GM23248 (cell line): ENCODE data around the gene ESPNL. TPM values are rescaled to one million over a fixed set of nuclear protein-coding genes. Genes with fewer than 3 reads are reported as not detected.

Experiments
- DNase-seq: peaks from one replicate; pipeline ENCODE4 v3.0.0-alpha.2; 2015
- H2AFZ ChIP-seq: fragments of 200-600 bp; sonication (generic); 2 replicates; pipeline ENCODE4 v1.6.1; 2016; ENCODE audit warnings: antibody characterized with exemption
- H3F3A ChIP-seq: fragments of 200-600 bp; sonication (generic); 2 replicates; pipeline ENCODE4 v1.6.1; 2016; ENCODE audit warnings: mild to moderate bottlenecking, antibody characterized with exemption, mixed run types; ENCODE audit not compliant: insufficient read depth
- H3K27ac ChIP-seq: fragments of 200-600 bp; sonication (generic); 2 replicates; pipeline ENCODE4 v1.5.1; 2016; ENCODE audit warnings: mild to moderate bottlenecking
- H3K27me3 ChIP-seq: fragments of 200-600 bp; sonication (generic); replicated peaks from 2 replicates; pipeline ENCODE4 v1.6.1; 2016; ENCODE audit warnings: mild to moderate bottlenecking; ENCODE audit not compliant: insufficient read depth
- H3K36me3 ChIP-seq: fragments of 200-600 bp; sonication (generic); 2 replicates; pipeline ENCODE4 v1.6.1; 2016; ENCODE audit warnings: low read depth, mild to moderate bottlenecking
- H3K4me1 ChIP-seq: fragments of 200-600 bp; sonication (generic); 2 replicates; pipeline ENCODE4 v1.6.1; 2016; ENCODE audit warnings: mild to moderate bottlenecking; ENCODE audit not compliant: insufficient read depth
- H3K4me2 ChIP-seq: fragments of 200-600 bp; sonication (generic); one replicate; pipeline ENCODE4 v1.6.1; 2016; ENCODE audit warnings: mild to moderate bottlenecking; ENCODE audit not compliant: unreplicated experiment
- H3K4me3 ChIP-seq: fragments of 200-600 bp; sonication (generic); 2 replicates; pipeline ENCODE4 v1.5.1; 2016; ENCODE audit warnings: mild to moderate bottlenecking
- H3K79me2 ChIP-seq: fragments of 200-600 bp; sonication (generic); 2 replicates; pipeline ENCODE4 v1.6.1; 2016; ENCODE audit warnings: mild to moderate bottlenecking; ENCODE audit not compliant: insufficient read depth
- H3K9ac ChIP-seq: fragments of 200-600 bp; sonication (generic); 2 replicates; pipeline ENCODE4 v1.6.1; 2016; ENCODE audit warnings: mild to moderate bottlenecking
- H3K9me2 ChIP-seq: fragments of 200-600 bp; sonication (generic); 2 replicates; pipeline ENCODE4 v1.6.1; 2016; ENCODE audit warnings: mixed run types, mild to moderate bottlenecking, moderate library complexity; ENCODE audit not compliant: insufficient read depth
- H3K9me3 ChIP-seq: fragments of 200-600 bp; sonication (generic); one replicate; pipeline ENCODE4 v1.6.1; 2017; ENCODE audit warnings: low read depth
- H4K20me1 ChIP-seq: fragments of 200-600 bp; sonication (generic); 2 replicates; pipeline ENCODE4 v1.6.0; 2016; ENCODE audit not compliant: insufficient read depth
- EZH2 ChIP-seq: fragments of 200-600 bp; sonication (generic); IDR thresholded peaks from 2 replicates; pipeline ENCODE4 v1.6.1; 2018; ENCODE audit warnings: antibody characterized with exemption, mild to moderate bottlenecking; ENCODE audit not compliant: insufficient read depth, poor library complexity, severe bottlenecking
- EZH2phosphoT487 ChIP-seq: fragments of 200-600 bp; sonication (generic); IDR thresholded peaks from 2 replicates; pipeline ENCODE4 v1.6.1; 2018; ENCODE audit warnings: antibody characterized with exemption, moderate library complexity, mild to moderate bottlenecking, low read depth; ENCODE audit not compliant: insufficient read depth
- WGBS, 2 experiments: methylation state at CpG; one replicate each; pipeline ENCODE4 v1.1.6; 2015 to 2017; ENCODE audit warnings: low lambda C conversion rate in 2 of 2, low coverage in 1 of 2; ENCODE audit errors: missing lambda C conversion rate in 2 of 2; 5-methylcytosine and 5-hydroxymethylcytosine counted together
- in situ Hi-C: fragments of 300-500 bp; cut with MboI; formaldehyde crosslinking; loops from 2 replicates; pipeline ENCODE4 v1.15.0; 2020
- polyA plus RNA-seq: library from polyadenylated mRNA; unstranded; fragments of >200 nt; fragmentation: Nextera tagmentation; extraction: Ambion mirVana; gene quantifications from 2 replicates; pipeline ENCODE4 v1.2.1, GENCODE V29; 2016
- total RNA-seq: library from RNA; depleted of rRNA; stranded (reverse); fragments of >200 nt; shearing (Covaris generic); gene quantifications from 2 replicates; pipeline ENCODE4 v1.2.3, GENCODE V29; 2014

ESPNL gene
- total and polyA plus RNA-seq, 2 experiments from 2014 or later, result 0.60 to 1.4 TPM

GRCh38 chr2:238164906-238165287, 64.8 kb downstream of the ESPNL start:
- no peaks in the 10 kb centered on the region for H3K9me2 ChIP-seq
- peaks cover 23% of the 10 kb centered on the region for H3K4me1 ChIP-seq
- WGBS, 2 experiments, result 92 to 96% methylated on average over 8 of the region's 8 CpGs
- H2AFZ ChIP-seq, result no peak overlapping the region
- no peaks in the 10 kb centered on the region for H3K9me3 ChIP-seq
- TF ChIP-seq EZH2phosphoT487 (no peak), EZH2 (no peak)
- no peak overlapping the region for H3K4me3 ChIP-seq
- peaks cover 17% of the 10 kb centered on the region for H3F3A ChIP-seq
- H3K36me3 ChIP-seq, result peaks cover 4% of the 10 kb centered on the region; the same call in 1 of the 2 replicates
- in situ Hi-C loops, result no loop called here
- no peak overlapping the region for H3K27ac ChIP-seq
- no peak for DNase-seq
- H4K20me1 ChIP-seq, result no peaks in the 10 kb centered on the region
- H3K4me2 ChIP-seq, result no peak overlapping the region
- H3K27me3 ChIP-seq, result no peaks in the 10 kb centered on the region
- peaks cover 10% of the 10 kb centered on the region; the same call in 1 of the 2 replicates for H3K79me2 ChIP-seq
- no peak overlapping the region for H3K9ac ChIP-seq

GRCh38 chr2:238165288-238165921, 65.3 kb downstream of the ESPNL start:
- 86 to 91% methylated on average over 12 of the region's 12 CpGs for WGBS, 2 experiments
- no peaks in the 10 kb centered on the region for H3K27me3 ChIP-seq
- TF ChIP-seq EZH2phosphoT487 (no peak), EZH2 (no peak)
- H3K4me1 ChIP-seq, result peaks cover 28% of the 10 kb centered on the region
- H4K20me1 ChIP-seq, result no peaks in the 10 kb centered on the region
- no peak overlapping the region for H3K4me3 ChIP-seq
- peaks cover 4% of the 10 kb centered on the region; the same call in 1 of the 2 replicates for H3K36me3 ChIP-seq
- H3K27ac ChIP-seq, result no peak overlapping the region
- no peak for DNase-seq
- H3K9me3 ChIP-seq, result no peaks in the 10 kb centered on the region
- no peak overlapping the region for H3K4me2 ChIP-seq
- no peak overlapping the region for H3K9ac ChIP-seq
- H3K79me2 ChIP-seq, result peaks cover 10% of the 10 kb centered on the region; the same call in 1 of the 2 replicates
- no peaks in the 10 kb centered on the region for H3K9me2 ChIP-seq
- peaks cover 21% of the 10 kb centered on the region for H3F3A ChIP-seq
- in situ Hi-C loops, result no loop called here
- H2AFZ ChIP-seq, result no peak overlapping the region

- no peaks in the 10 kb centered on the region for H4K20me1 ChIP-seq
- H3K4me2 ChIP-seq, result no peak overlapping the region
- peaks cover 10% of the 10 kb centered on the region; the same call in 1 of the 2 replicates for H3K79me2 ChIP-seq
- H3K9ac ChIP-seq, result no peak overlapping the region
- H3K36me3 ChIP-seq, result peaks cover 4% of the 10 kb centered on the region; the same call in 1 of the 2 replicates
- H2AFZ ChIP-seq, result no peak overlapping the region
- in situ Hi-C loops, result no loop called here
- peaks cover 40% of the 10 kb centered on the region for H3K4me1 ChIP-seq
- WGBS, 2 experiments, result 84 to 87% methylated on average over 24 of the region's 24 CpGs
- TF ChIP-seq EZH2phosphoT487 (no peak), EZH2 (no peak)
- H3K4me3 ChIP-seq, result no peak overlapping the region
- H3K9me3 ChIP-seq, result no peaks in the 10 kb centered on the region
- DNase-seq, result no peak
- no peaks in the 10 kb centered on the region for H3K27me3 ChIP-seq
- H3K9me2 ChIP-seq, result no peaks in the 10 kb centered on the region
- no peak overlapping the region for H3K27ac ChIP-seq
- peaks cover 34% of the 10 kb centered on the region for H3F3A ChIP-seq
Measured at GRCh38 chr2:238166391-238167343, 66.5 kb downstream of the ESPNL start.

GRCh38 chr2:238167344-238167715, 67.2 kb downstream of the ESPNL start:
- no peaks in the 10 kb centered on the region for H3K9me2 ChIP-seq

More at GRCh38 chr2:238167344-238167715, 67.2 kb downstream of the ESPNL start:
- no peak overlapping the region for H3K4me3 ChIP-seq
- no peak overlapping the region for H2AFZ ChIP-seq
- H3K4me2 ChIP-seq, result no peak overlapping the region
- 0 out of 2 replicates have a peak overlapping the region, but pooled peaks have one; percentile 96 for H3K27ac ChIP-seq
- H3F3A ChIP-seq, result peaks cover 41% of the 10 kb centered on the region
- peaks cover 4% of the 10 kb centered on the region; the same call in 1 of the 2 replicates for H3K36me3 ChIP-seq
- DNase-seq, result no peak
- in situ Hi-C loops, result no loop called here
- H3K9me3 ChIP-seq, result no peaks in the 10 kb centered on the region
- no peaks in the 10 kb centered on the region for H4K20me1 ChIP-seq
- no peaks in the 10 kb centered on the region for H3K27me3 ChIP-seq
- peaks cover 40% of the 10 kb centered on the region for H3K4me1 ChIP-seq
- H3K9ac ChIP-seq, result no peak overlapping the region
- H3K79me2 ChIP-seq, result peaks cover 10% of the 10 kb centered on the region; the same call in 1 of the 2 replicates
- WGBS, 2 experiments, result 85 to 91% methylated on average over 7 of the region's 7 CpGs
- TF ChIP-seq EZH2phosphoT487, result no peak
- no peak for TF ChIP-seq EZH2
